Activated CD4-positive, alpha-beta T cell treated with anti-CD3 and anti-CD28 coated beads, Interleukin-2, amount 50 U/mL, for 24 hours (primary cell): Measurements from ENCODE around the gene OVOL1.
"Not testable (repeated sequence)": the region's sequence is repeated elsewhere in the genome, so short reads cannot be mapped to it uniquely, and the experiment has no call there.

Experiments
- DNase-seq, 2 donors: peaks; one replicate each; pipeline ENCODE4 v3.0.0-alpha.2; 2020; ENCODE audit warnings: low read depth in 1 of 2, low spot score in 1 of 2

The OVOL1 gene

DNA sequence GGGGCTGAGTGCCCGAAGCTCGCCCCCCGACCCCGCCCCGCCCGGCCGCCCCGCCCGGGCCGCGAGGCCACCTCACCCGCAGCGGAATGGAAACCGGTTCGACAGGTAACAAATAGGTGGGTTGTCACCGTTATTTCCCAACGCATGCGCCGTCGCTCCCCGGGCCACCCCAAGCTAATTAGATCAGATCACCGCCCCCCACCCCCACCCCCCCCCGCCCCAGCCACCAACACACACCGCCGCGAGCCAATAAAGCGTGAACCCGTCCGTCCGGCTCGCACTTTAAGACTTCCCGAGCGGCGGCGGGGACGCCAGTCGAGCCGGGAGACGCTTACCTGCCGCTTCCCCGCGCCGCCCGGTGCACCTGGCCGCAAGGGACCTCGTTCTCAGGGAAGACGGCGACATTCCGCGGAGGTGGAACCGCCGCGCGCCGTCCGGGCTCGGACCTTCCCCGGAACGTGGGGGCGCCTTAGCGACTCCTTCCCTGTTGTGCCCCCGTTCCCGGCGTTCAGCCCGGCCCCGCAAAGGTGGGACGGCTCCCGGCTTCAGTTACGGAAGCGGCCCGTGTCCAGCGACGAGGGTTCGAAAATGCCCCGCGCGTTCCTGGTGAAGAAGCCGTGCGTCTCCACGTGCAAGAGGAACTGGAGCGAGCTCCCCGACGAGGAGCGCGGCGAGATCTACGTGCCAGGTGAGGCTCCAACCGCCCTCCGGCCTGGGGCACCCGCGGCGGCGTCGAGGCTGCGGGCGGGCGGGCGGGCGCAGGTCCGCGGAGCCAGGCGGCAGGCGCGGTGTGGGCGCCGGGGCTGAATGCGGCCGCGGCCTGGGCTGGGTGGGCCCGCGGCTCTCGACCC is at the start of gene OVOL1:
Gene OVOL1, plus strand, starts transcription at position 278 of the 851 bp plus-strand sequence. Its CDS starts 311 bp downstream, at position 589.
- DNase-seq, result no peak

DNA sequence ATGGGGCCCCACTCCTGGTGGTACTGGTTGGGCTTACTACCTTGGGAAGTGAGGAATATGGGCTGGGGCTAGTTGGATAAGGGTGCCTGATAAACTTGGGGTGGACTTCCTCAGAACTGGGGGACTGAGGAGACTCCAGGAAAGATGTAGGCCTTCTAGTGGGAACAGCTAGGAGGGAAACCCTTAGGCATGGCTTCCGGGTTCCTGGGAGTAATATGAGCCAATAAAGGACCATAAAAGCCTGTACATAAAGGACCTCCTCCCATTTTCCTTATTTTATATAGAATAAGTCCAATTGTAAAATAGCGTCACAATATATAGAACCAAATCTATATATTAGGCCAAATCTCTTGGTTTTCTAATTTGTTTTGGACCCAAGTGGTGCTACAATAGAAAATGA is 47.8 kb upstream of the OVOL1 start:
- DNase-seq, result no peak

DNA sequence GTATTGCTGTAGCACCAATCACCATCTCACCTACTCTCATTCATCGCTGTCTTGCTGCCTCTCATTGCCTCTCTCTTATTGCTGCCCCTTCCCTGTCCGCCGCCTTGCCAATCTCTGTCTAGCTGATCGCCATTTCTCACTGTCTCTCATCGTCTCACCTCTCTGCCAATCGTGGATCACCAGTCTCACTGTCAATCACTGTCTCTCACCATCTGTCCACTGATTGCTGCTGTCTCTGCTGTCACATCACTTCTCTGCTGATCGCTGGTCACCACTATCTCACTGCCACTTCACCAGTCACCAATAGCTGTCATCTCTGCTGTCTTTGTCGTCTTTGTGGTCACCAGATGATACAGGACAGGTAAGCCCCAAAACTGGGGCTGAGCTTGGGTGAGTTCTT is 45.7 kb upstream of the OVOL1 start:
- DNase-seq, result no peak

DNA sequence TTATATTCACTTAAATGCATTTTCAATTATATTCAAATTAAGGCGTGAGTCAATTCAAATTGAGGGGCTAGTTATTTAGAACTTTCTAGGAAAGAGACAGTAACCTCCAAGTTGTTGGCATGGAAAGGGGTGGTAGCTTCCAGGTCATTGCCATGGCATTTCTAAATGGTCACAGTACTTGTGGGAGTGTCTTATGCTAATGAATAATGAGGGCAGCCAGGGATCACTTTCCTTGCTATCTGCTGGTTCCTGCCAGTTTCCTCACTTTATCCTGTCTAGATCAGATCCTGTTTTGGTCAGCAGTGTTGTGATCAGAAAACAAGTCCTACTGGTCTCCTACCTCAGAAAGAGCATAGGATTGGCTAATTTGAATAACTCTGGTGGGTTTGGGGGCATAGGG is 44.5 kb upstream of the OVOL1 start:
- DNase-seq, result no peak

DNA sequence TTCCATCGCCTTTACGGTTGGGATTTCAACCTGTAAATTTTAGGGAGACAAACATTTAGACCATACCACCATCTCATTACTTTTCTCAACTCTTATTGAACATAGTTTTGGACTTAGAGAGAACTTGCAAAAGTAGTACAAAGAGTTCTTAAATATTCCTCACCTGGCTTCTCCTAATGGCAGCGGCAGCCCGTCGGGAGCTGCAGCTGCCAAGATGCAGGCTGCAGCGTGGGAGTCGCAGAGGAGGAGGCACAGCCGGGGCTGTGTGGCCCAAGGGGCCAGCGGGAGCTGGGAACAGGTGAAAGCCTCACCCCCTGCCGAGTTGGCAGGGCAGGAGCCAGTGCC is 43.2 kb upstream of the OVOL1 start:
- DNase-seq, result no peak

DNA sequence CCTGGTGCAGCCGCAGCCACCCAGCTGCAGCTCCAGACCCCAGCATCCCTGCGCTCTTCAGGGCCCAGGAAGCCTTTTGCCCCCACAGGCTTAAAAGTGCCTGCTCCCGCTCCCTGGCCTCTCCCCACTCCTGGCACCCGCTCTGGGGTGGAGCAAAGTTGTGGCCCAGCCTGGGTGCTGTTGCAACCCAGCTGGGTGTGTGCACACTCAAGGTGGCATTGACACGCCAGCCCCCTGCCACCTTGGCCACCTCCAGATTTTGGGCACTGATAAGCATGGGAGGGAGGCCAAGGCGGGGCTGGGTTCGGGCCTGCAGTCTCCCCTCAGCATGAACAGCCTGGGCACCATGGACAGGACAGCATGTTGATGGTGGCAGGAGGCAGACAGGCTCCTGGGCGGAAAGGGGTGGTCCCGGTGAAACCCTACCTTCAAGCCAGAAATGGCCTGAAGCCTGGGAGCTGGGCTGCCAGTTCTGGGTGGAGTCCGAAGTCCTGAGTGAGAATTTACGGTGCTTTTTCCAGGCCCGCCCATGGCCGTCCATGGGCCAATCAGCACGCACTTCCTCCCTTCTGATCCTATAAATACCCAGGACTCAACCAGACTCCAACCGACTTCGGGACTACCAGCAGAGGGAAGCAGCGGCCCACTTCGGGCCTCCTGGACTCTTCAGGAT is 42.7 kb upstream of the OVOL1 start:
- DNase-seq, result no peak

DNA sequence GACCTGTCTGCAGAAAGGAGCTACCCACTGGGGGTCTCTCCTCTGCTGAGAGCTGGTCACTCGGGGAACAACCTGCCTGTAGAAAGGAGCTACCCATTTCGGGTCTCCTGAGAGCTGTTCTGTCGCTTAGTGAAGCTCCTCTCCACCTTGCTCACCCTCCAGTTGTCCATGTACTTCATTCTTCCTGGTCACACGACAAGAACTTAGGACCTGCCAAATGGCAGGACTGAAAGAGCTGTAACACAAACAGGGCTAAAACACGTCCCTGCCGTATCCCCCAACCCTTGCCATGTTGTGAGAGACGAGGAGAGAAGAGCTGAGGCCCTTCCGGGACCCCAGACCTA is 42.2 kb upstream of the OVOL1 start:
- DNase-seq, result no peak

DNA sequence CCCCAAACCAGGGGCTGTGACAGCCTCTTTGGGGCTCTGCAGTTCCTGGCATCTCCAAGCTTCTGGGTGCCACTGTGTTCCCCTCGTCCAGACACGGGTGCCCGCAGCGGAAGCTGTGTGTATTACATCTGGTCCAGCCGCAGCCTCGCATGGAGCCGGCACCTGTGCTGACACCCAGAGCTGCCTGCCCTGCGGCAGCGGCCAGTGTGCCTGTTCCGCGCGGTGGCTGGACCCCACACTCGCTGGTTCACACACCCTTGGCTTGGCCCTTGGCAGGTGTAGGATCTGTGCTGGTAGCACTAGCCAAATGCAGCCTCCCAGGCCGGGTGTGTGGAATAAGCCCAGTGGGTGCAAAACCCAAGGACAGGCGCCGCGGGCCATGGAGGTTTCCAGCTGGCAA is 41.8 kb upstream of the OVOL1 start:
- DNase-seq, result no peak

DNA sequence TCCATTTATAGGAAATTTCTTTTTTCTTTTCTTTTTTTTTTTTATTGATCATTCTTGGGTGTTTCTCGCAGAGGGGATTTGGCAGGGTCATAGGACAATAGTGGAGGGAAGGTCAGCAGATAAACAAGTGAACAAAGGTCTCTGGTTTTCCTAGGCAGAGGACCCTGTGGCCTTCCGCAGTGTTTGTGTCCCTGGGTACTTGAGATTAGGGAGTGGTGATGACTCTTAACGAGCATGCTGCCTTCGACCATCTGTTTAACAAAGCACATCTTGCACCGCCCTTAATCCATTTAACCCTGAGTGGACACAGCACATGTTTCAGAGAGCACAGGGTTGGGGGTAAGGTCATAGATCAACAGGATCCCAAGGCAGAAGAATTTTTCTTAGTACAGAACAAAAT is 24.7 kb upstream of the OVOL1 start:
- DNase-seq, result not testable (repeated sequence)

DNA sequence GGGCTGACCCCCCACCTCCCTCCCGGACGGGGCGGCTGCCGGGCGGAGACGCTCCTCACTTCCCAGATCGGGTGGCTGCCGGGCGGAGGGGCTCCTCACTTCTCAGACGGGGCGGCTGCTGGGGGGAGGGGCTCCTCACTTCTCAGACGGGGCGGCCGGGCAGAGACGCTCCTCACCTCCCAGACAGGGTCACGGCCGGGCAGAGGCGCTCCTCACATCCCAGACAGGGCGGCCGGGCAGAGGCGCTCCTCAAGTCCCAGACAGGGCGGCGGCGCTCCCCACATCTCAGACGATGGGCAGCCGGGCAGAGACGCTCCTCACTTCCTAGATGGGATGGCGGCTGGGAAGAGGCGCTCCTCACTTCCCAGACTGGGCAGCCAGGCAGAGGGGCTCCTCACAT is 24.0 kb upstream of the OVOL1 start:
- DNase-seq, result not testable (repeated sequence)

DNA sequence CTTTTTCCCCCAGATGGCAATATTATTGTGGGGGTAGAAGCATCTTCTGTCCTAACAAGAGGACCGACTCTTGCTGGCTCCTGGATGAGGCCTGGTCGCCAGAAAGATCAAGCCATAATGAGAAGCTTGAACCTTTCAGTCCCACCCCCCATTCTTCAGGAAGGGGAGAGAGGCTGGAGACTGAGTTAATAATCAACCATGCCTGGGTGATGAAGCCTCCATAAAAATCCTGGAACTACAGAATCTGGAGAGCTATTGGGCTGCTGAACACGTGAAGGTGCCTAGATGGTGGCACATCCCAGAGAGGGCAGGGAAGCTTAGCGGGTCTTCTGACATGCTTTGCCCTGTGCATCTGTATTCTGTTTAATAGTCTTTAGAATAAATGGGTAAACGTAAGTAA is 22.4 kb upstream of the OVOL1 start:
- DNase-seq, result no peak

DNA sequence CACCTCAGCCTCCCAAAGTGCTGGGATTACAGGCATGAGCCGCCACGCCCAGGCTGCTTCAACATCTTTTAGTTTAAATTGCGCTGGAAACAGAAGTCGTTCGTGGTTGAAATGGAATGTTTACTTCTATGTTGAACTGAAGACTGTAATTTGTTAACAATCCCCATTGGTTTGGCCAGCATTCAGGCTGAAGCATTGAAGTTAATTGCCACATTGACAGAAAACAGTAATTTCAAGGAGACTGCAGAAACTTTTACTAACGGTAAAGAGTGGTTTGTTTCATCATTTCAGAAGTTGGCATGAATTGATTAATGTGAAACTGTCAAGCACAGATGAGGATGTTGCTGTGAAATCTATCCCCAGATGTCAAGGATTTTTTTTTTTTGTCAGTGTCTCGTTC is 20.3 kb upstream of the OVOL1 start:
- no peak for DNase-seq

DNA sequence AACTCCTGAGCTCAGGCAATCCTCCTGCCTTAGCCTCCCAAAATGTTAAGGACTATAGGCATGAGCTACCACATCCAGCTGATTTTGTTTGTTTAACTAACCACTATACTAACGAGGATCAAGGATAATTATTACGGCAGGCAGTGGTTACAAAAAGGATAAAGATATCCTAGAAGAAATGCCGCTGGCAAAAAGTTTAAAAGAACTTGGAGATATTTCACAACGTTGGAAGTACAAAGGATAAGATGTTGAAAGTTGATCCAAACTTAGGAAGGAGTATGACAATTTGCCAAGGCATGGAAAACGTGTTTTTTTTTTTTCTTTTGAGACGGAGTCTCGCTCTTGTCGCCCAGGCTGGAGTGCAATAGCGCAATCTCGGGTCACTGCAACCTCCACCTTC is 19.5 kb upstream of the OVOL1 start:
- no peak for DNase-seq

DNA sequence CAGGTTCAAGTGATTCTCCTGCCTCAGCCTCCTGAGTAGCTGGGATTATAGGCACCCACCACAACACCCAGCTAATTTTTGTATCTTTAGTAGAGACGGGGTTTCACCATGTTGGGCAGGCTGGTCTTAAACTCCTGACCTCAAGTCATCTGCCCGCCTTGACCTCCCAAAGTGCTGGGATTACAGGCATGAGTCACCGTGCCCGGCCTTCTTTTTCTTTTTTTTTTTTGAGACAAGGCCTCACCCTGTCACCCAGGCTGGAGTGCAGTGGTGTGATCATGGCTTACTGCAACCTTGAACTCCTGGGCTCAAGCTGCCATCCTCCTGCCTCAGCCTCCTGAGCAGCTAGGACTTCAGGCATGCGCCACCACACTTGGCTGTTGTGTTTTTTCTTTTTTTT is 19.1 kb upstream of the OVOL1 start:
- not testable (repeated sequence) for DNase-seq

DNA sequence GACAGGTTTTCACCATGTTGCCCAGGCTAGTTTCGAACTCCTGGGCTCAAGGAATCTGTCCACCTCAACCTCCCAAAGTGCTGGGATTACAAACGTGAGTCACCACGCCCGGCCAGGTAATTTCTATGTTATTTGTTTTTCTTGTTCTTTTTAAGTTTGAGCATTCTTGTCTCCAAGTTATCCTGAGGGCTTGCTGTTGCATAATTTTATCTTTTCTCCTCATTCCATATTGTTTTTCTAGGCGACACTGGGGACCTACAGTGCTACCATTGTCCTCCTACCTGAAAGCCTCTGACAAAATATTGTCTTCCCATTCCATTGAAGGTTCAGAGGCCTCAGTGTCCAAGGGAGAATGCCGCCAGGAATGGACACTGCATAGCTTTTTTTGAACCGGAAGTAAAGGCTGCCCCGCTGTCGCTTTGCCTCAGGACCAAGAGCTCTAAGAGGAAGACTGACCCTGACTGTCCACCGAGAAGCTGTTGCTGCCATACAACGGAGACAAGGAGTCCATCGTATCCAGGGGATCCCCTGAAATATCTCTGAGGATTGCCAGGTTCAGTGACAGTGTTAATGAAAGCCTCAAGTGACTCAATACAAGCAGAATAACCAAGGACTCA is 15.8 kb upstream of the OVOL1 start:
- no peak for DNase-seq

DNA sequence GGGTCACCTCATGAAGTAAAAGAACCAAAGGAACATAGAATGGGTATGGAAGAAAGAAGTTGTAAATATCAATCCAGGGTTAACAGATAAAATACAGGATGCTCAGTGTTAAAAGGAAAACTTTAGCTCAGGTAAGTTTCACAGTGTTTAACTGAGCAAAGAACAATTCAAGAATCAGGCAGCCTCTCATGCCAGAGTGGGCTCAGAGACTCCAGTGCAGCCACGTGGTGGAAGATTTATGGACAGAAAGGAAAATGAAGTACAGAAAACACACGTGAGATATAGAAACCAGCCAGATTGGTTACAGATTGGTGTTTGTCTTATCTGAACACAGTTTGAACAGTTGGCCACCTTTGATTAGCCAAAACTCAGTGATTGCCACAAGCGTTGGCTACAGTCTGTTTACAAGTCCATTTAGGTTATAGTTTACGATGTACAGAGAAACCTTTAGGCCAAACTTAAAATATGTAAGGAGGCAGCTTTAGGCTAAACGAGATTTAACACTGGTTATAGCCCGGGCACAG is 15.2 kb upstream of the OVOL1 start:
- no peak for DNase-seq

DNA sequence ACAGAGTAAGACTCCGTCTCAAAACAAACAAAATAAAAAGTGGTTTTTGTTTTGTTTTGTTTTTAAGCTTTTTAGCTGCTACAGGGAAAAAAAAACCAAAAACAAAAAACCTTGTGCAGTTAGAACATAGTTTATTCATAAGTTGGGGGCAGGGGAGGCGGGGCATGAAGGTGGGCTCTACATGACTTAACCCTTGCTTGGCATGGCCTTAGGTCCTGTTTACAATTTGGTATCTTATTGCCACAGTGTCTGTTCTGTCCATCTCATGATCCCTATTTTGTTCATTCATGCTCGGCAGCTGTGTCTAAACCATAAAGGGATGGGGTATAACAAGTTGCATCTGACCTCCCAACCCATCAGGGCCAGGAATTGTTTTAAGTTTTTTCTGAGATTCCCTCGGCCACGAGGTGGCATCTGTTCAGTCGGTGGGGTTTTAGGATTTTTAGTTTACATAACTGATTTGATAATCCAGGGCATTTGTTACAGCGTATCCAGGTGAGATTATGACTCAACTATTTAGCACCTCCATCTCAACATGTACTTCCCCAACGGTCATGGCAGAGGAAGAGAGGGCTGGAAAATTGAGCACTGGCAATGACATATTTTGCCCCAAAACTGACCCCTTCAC is 13.0 kb upstream of the OVOL1 start:
- DNase-seq, result no peak

DNA sequence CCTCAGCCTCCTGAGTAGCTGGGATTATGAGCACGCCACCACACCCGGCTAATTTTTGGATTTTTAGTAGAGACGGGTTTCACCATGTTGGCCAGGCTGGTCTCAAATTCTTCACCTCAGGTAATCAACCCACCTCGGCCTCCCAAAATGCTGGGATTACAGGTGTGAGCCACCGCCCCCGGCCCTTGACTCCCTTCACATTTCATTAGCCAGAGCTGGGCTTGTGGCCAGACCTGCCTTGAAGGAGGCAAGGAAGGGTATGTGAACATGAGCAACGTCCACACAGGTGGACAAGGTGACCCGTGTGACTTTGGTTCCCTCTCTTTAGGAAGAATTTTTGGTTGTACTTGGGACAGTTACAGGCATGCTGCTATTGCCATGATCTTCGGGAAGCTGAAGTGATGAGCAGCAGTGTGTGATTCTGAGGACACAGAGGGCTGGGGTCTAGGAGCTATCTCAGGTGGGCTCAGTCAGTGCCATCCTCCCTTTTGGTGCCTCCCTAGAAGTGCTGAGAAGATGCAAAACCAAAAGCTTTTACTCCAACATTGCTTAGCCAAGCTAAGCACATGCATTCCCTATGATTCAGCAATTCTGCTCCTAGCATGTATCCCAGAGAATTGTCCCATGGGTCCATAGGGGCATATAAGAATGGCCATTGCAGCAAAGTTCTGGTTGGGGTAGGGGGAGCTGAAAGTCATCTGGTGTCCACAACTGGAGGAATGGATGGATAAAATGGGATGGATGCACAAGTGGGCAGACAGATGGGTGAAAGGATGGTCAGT is 12.1 kb upstream of the OVOL1 start:
- no peak for DNase-seq

DNA sequence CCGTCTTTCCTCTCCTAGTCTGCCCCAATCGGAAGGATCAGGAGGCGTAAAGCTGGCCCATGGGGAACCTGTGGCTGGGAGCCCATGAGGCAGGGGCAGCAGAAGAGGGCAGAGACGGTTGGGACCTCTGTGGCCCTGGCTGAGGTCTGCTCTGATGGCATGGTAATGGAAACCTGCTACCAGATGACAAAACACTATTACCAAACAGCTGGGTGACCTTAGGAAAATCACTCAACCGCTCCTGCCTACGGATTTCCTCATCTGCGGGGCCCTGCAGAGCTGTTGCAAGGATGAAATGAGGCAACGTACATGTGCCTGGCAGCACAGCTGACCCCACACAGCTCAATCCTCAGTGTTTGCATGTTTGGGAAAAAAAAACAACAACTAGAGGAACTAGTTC is 10.7 kb upstream of the OVOL1 start:
- DNase-seq, result no peak

DNA sequence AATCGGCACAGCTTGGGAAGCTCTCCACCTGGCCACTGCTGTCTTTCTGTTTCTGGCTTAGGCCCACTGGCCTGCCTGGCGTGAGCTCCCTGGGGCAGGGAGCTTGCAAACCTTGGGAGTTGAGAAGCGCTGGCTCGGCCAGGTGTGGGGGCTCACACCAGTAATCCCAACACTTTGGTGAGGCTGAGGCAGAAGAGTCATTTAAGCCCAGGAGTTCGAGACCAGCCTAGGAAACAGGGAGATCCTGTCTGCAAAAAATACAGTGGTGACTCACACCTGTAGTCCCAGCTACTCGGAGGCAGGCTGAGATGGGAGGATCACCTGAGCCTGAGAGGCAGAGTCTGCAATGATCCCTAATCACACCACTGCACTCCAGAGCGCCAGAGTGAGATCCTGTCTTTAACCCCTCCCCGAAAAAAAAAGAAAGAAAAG is 10.1 kb upstream of the OVOL1 start:
- DNase-seq, result no peak

DNA sequence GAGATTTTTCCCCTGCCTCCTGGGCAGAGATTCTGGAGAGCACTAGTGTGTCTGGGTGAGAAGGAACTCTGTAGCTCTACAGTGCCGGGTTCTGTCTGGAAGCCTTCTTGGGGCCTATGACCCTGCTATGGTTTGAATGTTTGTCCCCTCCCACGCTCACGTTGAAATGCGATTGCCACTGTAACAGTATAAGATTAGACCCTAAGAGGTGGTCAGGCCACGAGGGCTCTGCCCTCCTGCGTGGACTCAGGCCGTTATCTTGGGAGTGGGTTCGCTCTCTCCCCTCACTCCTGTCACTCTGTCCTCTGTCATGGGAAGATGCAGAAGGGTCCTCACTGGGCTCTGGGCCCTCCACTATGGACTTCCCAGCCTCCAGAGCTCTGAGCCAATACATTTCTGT is 9.6 kb upstream of the OVOL1 start:
- no peak for DNase-seq
